Breast epithelium (tissue), 4 donors: Measurements from ENCODE around the gene GPR158. TPM values are rescaled to one million over a fixed set of nuclear protein-coding genes. Genes with fewer than 3 reads are reported as not detected.

ENCODE experiments used
- DNase-seq, 2 donors: peaks; one replicate each; pipeline ENCODE4 v3.0.0-alpha.2; 2019; ENCODE audit warnings: low spot score in 2 of 2
- H3K27ac ChIP-seq, 2 donors: fragments of 200-600 bp; sonication (generic) in 1 of 2; one replicate each; pipeline ENCODE4 v1.5.1; 2016 to 2019; ENCODE audit warnings: mild to moderate bottlenecking in 1 of 2
- H3K27me3 ChIP-seq, 2 donors: fragments of 200-600 bp; sonication (generic) in 1 of 2; one replicate each; pipeline versions ENCODE4 v1.5.1 to v1.6.0; 2017 to 2019; ENCODE audit warnings: control low read depth in 1 of 2, mild to moderate bottlenecking in 1 of 2
- H3K36me3 ChIP-seq: fragments of 200-600 bp; one replicate; pipeline ENCODE4 v1.5.1; 2019
- H3K4me1 ChIP-seq, 2 donors: fragments of 200-600 bp; sonication (generic); one replicate each; pipeline ENCODE4 v1.5.1; 2016 to 2019; ENCODE audit warnings: control low read depth in 1 of 2
- H3K4me3 ChIP-seq, 3 donors: fragments of 200-600 bp; sonication (generic); 1 replicate in 2 of 3; 2 replicates in 1 of 3; pipeline ENCODE4 v1.5.1; 2016 to 2019; ENCODE audit warnings: mild to moderate bottlenecking in 3 of 3, moderate library complexity in 2 of 3
- H3K9me3 ChIP-seq, 2 donors: fragments of 200-600 bp; sonication (generic) in 1 of 2; one replicate each; pipeline ENCODE4 v1.5.1; 2016 to 2019; ENCODE audit warnings: control low read depth in 1 of 2
- CTCF ChIP-seq, 3 donors: fragments of 450-650 bp; IDR thresholded peaks; one replicate each; pipeline ENCODE4 v1.5.1; 2016 to 2017; ENCODE audit warnings: antibody characterized with exemption in 3 of 3, mild to moderate bottlenecking in 3 of 3, moderate library complexity in 3 of 3
- POLR2A ChIP-seq: fragments of 450-650 bp; IDR thresholded peaks from one replicate; pipeline ENCODE4 v1.6.1; 2016; ENCODE audit warnings: antibody characterized with exemption, mild to moderate bottlenecking, moderate library complexity
- POLR2AphosphoS5 ChIP-seq, 3 donors: sonication (generic); formaldehyde crosslinking; IDR thresholded peaks; one replicate each; pipeline ENCODE4 v1.6.1; 2017; ENCODE audit warnings: antibody characterized with exemption in 3 of 3
- intact Hi-C: fragments of 100-400 bp; cut with DNase I; formaldehyde crosslinking; loops from one replicate; pipeline ENCODE4 v1.15.1; 2023; ENCODE audit warnings: low total_unique reads
- total RNA-seq, 3 donors: library from RNA; depleted of rRNA; stranded (reverse); fragments of >200 nt; gene quantifications; one replicate each; pipeline ENCODE4 v1.1.0, GENCODE V29; 2016

The GPR158 gene
- total RNA-seq, 3 donors from 2014 or later, result 0.16 to 0.29 TPM; not detected in 1

- Histone ChIP-seq H3K4me3 (no peak overlapping the region), H3K27ac (no peak overlapping the region), H3K9me3 (no peaks in the 10 kb centered on the region), H3K36me3 (no peaks in the 10 kb centered on the region), H3K27me3 (no peaks in the 10 kb centered on the region), H3K4me1 (no peaks in the 10 kb centered on the region)
- DNase-seq, result no peak
- TF ChIP-seq POLR2A, result no peak
- TF ChIP-seq POLR2AphosphoS5 (IDR thresholded peaks at IDR 0.05), result no peak
- TF ChIP-seq CTCF (IDR thresholded peaks at IDR 0.05), result no peak
- intact Hi-C loops, result no loop called here
Measured at GRCh38 chr10:25492040-25492439, 317.2 kb downstream of the GPR158 start.

- H3K36me3 ChIP-seq, result no peaks in the 10 kb centered on the region
- no peak for DNase-seq
- H3K9me3 ChIP-seq, result no peaks in the 10 kb centered on the region
- intact Hi-C loops, result no loop called here
- no peak overlapping the region for H3K27ac ChIP-seq
- no peaks in the 10 kb centered on the region for H3K4me1 ChIP-seq
- H3K4me3 ChIP-seq, result no peak overlapping the region
- TF ChIP-seq CTCF (IDR thresholded peaks at IDR 0.05) (no peak), POLR2A (no peak), POLR2AphosphoS5 (IDR thresholded peaks at IDR 0.05) (no peak)
- no peaks in the 10 kb centered on the region for H3K27me3 ChIP-seq
Measured at GRCh38 chr10:25492680-25493079, 317.9 kb downstream of the GPR158 start.

- no peak overlapping the region for H3K27ac ChIP-seq
- TF ChIP-seq POLR2AphosphoS5 (IDR thresholded peaks at IDR 0.05), result no peak
- no peak for TF ChIP-seq CTCF (IDR thresholded peaks at IDR 0.05)
- no peak for TF ChIP-seq POLR2A
- H3K27me3 ChIP-seq, result no peaks in the 10 kb centered on the region
- no peak for DNase-seq
- H3K36me3 ChIP-seq, result no peaks in the 10 kb centered on the region
- H3K4me1 ChIP-seq, result no peaks in the 10 kb centered on the region
- H3K4me3 ChIP-seq, result no peak overlapping the region
- H3K9me3 ChIP-seq, result no peaks in the 10 kb centered on the region
- intact Hi-C loops, result no loop called here
Measured at GRCh38 chr10:25493122-25493893, 318.5 kb downstream of the GPR158 start.

- TF ChIP-seq POLR2A, result no peak
- no peak for TF ChIP-seq POLR2AphosphoS5 (IDR thresholded peaks at IDR 0.05)
- TF ChIP-seq CTCF (IDR thresholded peaks at IDR 0.05), result no peak
- no peak overlapping the region for H3K4me3 ChIP-seq
- H3K4me1 ChIP-seq, result no peaks in the 10 kb centered on the region
- intact Hi-C loops, result no loop called here
- H3K27ac ChIP-seq, result no peak overlapping the region
- H3K36me3 ChIP-seq, result no peaks in the 10 kb centered on the region
- DNase-seq, result no peak
- no peaks in the 10 kb centered on the region for H3K9me3 ChIP-seq
- no peaks in the 10 kb centered on the region for H3K27me3 ChIP-seq
Measured at GRCh38 chr10:25497246-25497645, 322.4 kb downstream of the GPR158 start.

GRCh38 chr10:25498645-25499044 lies 323.8 kb downstream of the GPR158 start:
- H3K27ac ChIP-seq, result no peak overlapping the region
- no peaks in the 10 kb centered on the region for H3K4me1 ChIP-seq
- intact Hi-C loops, result no loop called here
- TF ChIP-seq CTCF (IDR thresholded peaks at IDR 0.05), result no peak
- H3K27me3 ChIP-seq, result no peaks in the 10 kb centered on the region
- no peak overlapping the region for H3K4me3 ChIP-seq
- H3K9me3 ChIP-seq, result no peaks in the 10 kb centered on the region
- no peaks in the 10 kb centered on the region for H3K36me3 ChIP-seq
- DNase-seq, result no peak
